ENCODE data around the gene C22orf31.

DNA sequence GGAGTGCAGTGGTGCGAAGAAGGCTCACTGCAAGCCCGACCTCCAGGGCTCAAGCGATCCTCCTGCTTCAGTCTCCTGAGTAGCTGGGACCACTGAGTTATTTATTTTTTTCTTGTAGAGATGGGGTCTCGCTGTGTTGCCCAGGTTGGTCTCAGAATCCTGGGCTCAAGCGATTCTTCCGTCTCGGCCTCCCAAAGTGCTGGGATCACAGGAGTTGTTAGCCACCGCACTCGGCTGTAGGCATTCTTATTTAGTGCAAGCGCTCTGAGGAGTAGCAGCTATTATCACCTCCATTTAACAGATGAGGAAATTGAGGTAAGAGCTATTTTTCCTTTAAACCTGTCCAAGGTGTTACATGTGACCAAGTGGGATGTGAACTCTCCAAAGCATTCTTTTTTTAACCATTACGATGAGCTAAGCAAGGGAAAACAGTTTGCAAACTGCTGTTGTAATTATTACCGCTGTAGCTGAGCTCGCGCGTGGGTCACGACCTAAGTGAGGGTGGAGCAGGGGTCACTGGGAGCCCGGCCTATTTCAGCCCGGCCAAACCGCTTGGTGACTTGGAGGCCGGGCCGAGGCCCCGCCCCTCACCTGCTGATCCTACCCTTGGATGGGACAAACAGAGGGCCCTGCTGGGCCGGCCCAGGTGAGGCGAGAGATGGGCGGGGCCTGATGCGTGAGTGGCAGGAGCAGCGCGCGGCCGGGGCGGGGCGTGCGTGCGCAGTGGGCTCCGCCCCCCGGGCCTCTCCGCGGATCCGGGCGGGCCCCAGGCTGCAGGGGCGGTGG lies 10.8 kb upstream of the C22orf31 start:
- TF ChIP-seq CTCF (IDR thresholded peaks at IDR 0.05) (no peak), EP300 (IDR thresholded peaks at IDR 0.05) (no peak), POLR2A (IDR thresholded peaks at IDR 0.05) (no peak)
